Measurements from ENCODE around the gene PTPRD. TPM values are rescaled to one million over a fixed set of nuclear protein-coding genes. Genes with fewer than 3 reads are reported as not detected.

Gene PTPRD
- total RNA-seq, 4 donors from 2014 or later, result 85.8 to 169 (median 135) TPM

GRCh38 chr9:8531826-8532415, 2080.9 kb downstream of the PTPRD start:
- Histone ChIP-seq H3K27me3 (no peaks in the 10 kb centered on the region), H3K27ac (no peak overlapping the region), H3K36me3 (no peaks in the 10 kb centered on the region), H3K4me1 (no peaks in the 10 kb centered on the region), H3K4me3 (no peak overlapping the region), H3K9me3 (no peaks in the 10 kb centered on the region)
- no peak for DNase-seq
- TF ChIP-seq, protein P1, sequence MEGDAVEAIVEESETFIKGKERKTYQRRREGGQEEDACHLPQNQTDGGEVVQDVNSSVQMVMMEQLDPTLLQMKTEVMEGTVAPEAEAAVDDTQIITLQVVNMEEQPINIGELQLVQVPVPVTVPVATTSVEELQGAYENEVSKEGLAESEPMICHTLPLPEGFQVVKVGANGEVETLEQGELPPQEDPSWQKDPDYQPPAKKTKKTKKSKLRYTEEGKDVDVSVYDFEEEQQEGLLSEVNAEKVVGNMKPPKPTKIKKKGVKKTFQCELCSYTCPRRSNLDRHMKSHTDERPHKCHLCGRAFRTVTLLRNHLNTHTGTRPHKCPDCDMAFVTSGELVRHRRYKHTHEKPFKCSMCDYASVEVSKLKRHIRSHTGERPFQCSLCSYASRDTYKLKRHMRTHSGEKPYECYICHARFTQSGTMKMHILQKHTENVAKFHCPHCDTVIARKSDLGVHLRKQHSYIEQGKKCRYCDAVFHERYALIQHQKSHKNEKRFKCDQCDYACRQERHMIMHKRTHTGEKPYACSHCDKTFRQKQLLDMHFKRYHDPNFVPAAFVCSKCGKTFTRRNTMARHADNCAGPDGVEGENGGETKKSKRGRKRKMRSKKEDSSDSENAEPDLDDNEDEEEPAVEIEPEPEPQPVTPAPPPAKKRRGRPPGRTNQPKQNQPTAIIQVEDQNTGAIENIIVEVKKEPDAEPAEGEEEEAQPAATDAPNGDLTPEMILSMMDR (IDR thresholded peaks at IDR 0.05), result no peak
- TF ChIP-seq POLR2A (IDR thresholded peaks at IDR 0.05), result no peak

- Histone ChIP-seq H3K36me3 (no peaks in the 10 kb centered on the region), H3K27me3 (no peaks in the 10 kb centered on the region), H3K4me1 (no peaks in the 10 kb centered on the region), H3K27ac (no peak overlapping the region), H3K4me3 (no peak overlapping the region), H3K9me3 (no peaks in the 10 kb centered on the region)
- no peak for DNase-seq
- no peak for TF ChIP-seq POLR2A (IDR thresholded peaks at IDR 0.05)
- TF ChIP-seq, protein P1 (IDR thresholded peaks at IDR 0.05), result no peak
Observed at GRCh38 chr9:8521112-8521511, 2091.7 kb downstream of the PTPRD start.

GRCh38 chr9:8515748-8516147, 2097.1 kb downstream of the PTPRD start:
- no peak for DNase-seq
- H3K9me3 ChIP-seq, result no peaks in the 10 kb centered on the region
- no peaks in the 10 kb centered on the region for H3K36me3 ChIP-seq
- H3K27me3 ChIP-seq, result no peaks in the 10 kb centered on the region
- no peak for TF ChIP-seq POLR2A (IDR thresholded peaks at IDR 0.05)
- TF ChIP-seq, protein P1 (IDR thresholded peaks at IDR 0.05), result no peak
- no peaks in the 10 kb centered on the region for H3K4me1 ChIP-seq
- no peak overlapping the region for H3K27ac ChIP-seq
- H3K4me3 ChIP-seq, result no peak overlapping the region

- Histone ChIP-seq H3K27me3 (no peaks in the 10 kb centered on the region), H3K27ac (no peak overlapping the region), H3K4me3 (no peak overlapping the region), H3K4me1 (no peaks in the 10 kb centered on the region), H3K9me3 (no peaks in the 10 kb centered on the region), H3K36me3 (no peaks in the 10 kb centered on the region)
- TF ChIP-seq, protein P1 (IDR thresholded peaks at IDR 0.05), result no peak
- TF ChIP-seq POLR2A (IDR thresholded peaks at IDR 0.05), result no peak
- no peak for DNase-seq
Observed at GRCh38 chr9:8514760-8515159, 2098.0 kb downstream of the PTPRD start.

- Histone ChIP-seq H3K36me3 (no peaks in the 10 kb centered on the region), H3K4me1 (no peaks in the 10 kb centered on the region), H3K27ac (no peak overlapping the region), H3K9me3 (no peaks in the 10 kb centered on the region), H3K4me3 (no peak overlapping the region), H3K27me3 (no peaks in the 10 kb centered on the region)
- TF ChIP-seq, protein P1 (IDR thresholded peaks at IDR 0.05), result no peak
- no peak for TF ChIP-seq POLR2A (IDR thresholded peaks at IDR 0.05)
- DNase-seq, result no peak
Observed at GRCh38 chr9:8508671-8509290, 2104.0 kb downstream of the PTPRD start.

Data from Peyer's patch (tissue), 4 donors.